K562 (cell line): ENCODE data around the gene C6orf47. TPM values are rescaled to one million over a fixed set of nuclear protein-coding genes. Genes with fewer than 3 reads are reported as not detected.

Source experiments
- ASH1L ChIP-seq: fragments of 450-650 bp; IDR thresholded peaks from 2 replicates; pipeline ENCODE4 v1.6.1; 2018; ENCODE audit warnings: borderline replicate concordance, mild to moderate bottlenecking, low read depth; ENCODE audit not compliant: partially characterized antibody
- CCAR2 ChIP-seq: fragments of 200-400 bp; formaldehyde crosslinking; IDR thresholded peaks from 2 replicates; pipeline ENCODE4 v1.6.1; 2017; ENCODE audit warnings: mild to moderate bottlenecking, low read depth, low read length
- KDM2B ChIP-seq: fragments of 250-450 bp; sonication (Bioruptor Pico); IDR thresholded peaks from 2 replicates; pipeline ENCODE4 v1.8.0; 2021; ENCODE audit warnings: mild to moderate bottlenecking, moderate library complexity
- PTTG1 ChIP-seq: fragments of 450-650 bp; IDR thresholded peaks from 2 replicates; pipeline ENCODE4 v1.6.1; 2016; ENCODE audit warnings: low read depth, mild to moderate bottlenecking, missing genetic modification characterization, missing compliant biosample characterization
- RFX5 ChIP-seq: IDR thresholded peaks from 2 replicates; pipeline ENCODE4 v1.6.1; 2011; ENCODE audit warnings: low read depth, mild to moderate bottlenecking, improper control_type of control experiment, low read length
- SNIP1 ChIP-seq: fragments of 450-650 bp; IDR thresholded peaks from 2 replicates; pipeline ENCODE4 v1.7.1; 2017; ENCODE audit warnings: low read depth, mild to moderate bottlenecking
- XRCC4 ChIP-seq: IDR thresholded peaks from one replicate; pipeline ENCODE4 v1.6.1; 2011; ENCODE audit not compliant: insufficient read depth, insufficient read length; ENCODE audit errors: extremely low read depth
- ZC3H4 ChIP-seq: sonication (generic); formaldehyde crosslinking; IDR thresholded peaks from 2 replicates; pipeline ENCODE4 v1.9.0; 2021; ENCODE audit warnings: missing genetic modification reagents, borderline replicate concordance
- ZFX ChIP-seq: sonication (generic); formaldehyde crosslinking; IDR thresholded peaks from 2 replicates; pipeline ENCODE4 v1.8.0; 2022; ENCODE audit warnings: mild to moderate bottlenecking, missing genetic modification reagents, moderate library complexity
- ZNF217 ChIP-seq: sonication (generic); formaldehyde crosslinking; IDR thresholded peaks from 2 replicates; pipeline ENCODE4 v1.8.0; 2022; ENCODE audit warnings: mild to moderate bottlenecking, missing genetic modification reagents
- ZNF232 ChIP-seq: sonication (generic); formaldehyde crosslinking; IDR thresholded peaks from 2 replicates; pipeline ENCODE4 v1.8.0; 2022; ENCODE audit warnings: mild to moderate bottlenecking, missing genetic modification reagents
- polyA plus RNA-seq, 8 experiments: library from polyadenylated mRNA; depleted of rRNA in 4 of 8; stranded (reverse) in 5 of 8; unstranded in 3 of 8; fragments of >200 nt; fragmentation: Nextera tagmentation in 2 of 8; fragmentation: Illumina TruSeq in 1 of 8; extraction: Ambion mirVana in 2 of 8; extraction: Trizol in 1 of 8; gene quantifications; 2 replicates each; pipeline versions ENCODE4 v1.2.1 to v1.2.3, GENCODE V29; 2011 to 2014; ENCODE audit warnings: inconsistent platforms in 1 of 8, missing spikeins in 1 of 8
- total RNA-seq, 7 experiments: library from RNA; depleted of rRNA in 6 of 7; stranded (reverse); fragments of >200 nt in 6 of 7; fragmentation: Illumina TruSeq in 2 of 7; extraction: Trizol in 2 of 7; gene quantifications; 2 replicates each; pipeline versions ENCODE4 v1.2.1 to v1.2.3, GENCODE V29; 2011 to 2021; ENCODE audit warnings: low replicate concordance in 1 of 7
- TF ChIP-seq, protein P1 (sequence below): fragments of 250-450 bp; sonication (Bioruptor Pico); IDR thresholded peaks from 2 replicates; pipeline ENCODE4 v1.9.0; 2021; ENCODE audit warnings: mild to moderate bottlenecking, inconsistent platforms
- TF ChIP-seq, protein P2 (sequence below): fragments of 450-650 bp; formaldehyde crosslinking; IDR thresholded peaks from 2 replicates; pipeline ENCODE4 v1.4.0; 2020; ENCODE audit warnings: mild to moderate bottlenecking, moderate library complexity

C6orf47 gene
- total and polyA plus RNA-seq, 9 of the 15 experiments (the other 6 are each of a cell fraction or from before 2014, with no cell fraction given), result 0.14 to 43.8 (median 27.0) TPM

DNA sequence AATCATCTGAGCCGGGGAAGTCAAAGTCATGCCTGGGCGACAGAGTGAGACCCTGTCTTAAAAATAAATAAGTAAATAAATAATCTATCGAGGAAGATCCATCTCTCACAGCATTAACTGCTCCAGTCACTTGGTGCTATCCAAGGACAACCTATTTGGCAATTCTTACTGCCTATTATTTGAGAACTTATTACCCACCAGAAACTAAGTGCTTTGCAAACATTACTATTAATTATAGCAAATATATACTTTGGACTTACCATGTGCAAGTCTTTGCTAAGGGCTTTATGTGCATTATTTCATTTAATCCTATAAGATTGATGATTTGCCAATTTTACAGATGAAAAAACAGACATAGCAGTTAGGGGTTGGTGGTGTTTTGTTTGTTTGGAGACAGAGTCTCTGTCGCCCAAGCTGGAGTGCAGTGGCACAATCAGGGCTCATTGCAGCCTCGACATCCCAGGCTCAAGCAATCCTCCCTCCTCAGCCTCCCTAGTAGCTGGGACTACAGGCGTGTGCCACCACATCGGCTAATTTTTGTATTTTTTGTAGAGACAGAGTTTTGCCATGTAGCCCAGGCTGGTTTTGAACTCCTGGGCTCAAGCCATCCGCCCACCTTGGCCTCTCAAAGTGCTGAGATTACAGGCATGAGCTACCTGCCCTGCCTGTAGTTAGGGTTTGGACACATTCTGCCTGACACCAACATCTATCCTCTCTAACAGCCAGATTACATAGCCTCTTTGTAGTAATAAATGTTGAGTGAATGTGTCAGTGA lies 5.8 kb downstream of the C6orf47 start (continued):
- TF ChIP-seq ZC3H4 (no peak), PTTG1 (tag) (no peak), XRCC4 (no peak), ZNF232 (no peak), CCAR2 (no peak), KDM2B (CRISPR knock-in tag) (no peak), SNIP1 (no peak), ZFX (CRISPR knock-in tag) (no peak), RFX5 (no peak), ZNF217 (CRISPR knock-in tag) (no peak), ASH1L (no peak)
- TF ChIP-seq, protein P1, sequence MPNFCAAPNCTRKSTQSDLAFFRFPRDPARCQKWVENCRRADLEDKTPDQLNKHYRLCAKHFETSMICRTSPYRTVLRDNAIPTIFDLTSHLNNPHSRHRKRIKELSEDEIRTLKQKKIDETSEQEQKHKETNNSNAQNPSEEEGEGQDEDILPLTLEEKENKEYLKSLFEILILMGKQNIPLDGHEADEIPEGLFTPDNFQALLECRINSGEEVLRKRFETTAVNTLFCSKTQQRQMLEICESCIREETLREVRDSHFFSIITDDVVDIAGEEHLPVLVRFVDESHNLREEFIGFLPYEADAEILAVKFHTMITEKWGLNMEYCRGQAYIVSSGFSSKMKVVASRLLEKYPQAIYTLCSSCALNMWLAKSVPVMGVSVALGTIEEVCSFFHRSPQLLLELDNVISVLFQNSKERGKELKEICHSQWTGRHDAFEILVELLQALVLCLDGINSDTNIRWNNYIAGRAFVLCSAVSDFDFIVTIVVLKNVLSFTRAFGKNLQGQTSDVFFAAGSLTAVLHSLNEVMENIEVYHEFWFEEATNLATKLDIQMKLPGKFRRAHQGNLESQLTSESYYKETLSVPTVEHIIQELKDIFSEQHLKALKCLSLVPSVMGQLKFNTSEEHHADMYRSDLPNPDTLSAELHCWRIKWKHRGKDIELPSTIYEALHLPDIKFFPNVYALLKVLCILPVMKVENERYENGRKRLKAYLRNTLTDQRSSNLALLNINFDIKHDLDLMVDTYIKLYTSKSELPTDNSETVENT (CRISPR knock-in tag), result no peak
- TF ChIP-seq, protein P2, sequence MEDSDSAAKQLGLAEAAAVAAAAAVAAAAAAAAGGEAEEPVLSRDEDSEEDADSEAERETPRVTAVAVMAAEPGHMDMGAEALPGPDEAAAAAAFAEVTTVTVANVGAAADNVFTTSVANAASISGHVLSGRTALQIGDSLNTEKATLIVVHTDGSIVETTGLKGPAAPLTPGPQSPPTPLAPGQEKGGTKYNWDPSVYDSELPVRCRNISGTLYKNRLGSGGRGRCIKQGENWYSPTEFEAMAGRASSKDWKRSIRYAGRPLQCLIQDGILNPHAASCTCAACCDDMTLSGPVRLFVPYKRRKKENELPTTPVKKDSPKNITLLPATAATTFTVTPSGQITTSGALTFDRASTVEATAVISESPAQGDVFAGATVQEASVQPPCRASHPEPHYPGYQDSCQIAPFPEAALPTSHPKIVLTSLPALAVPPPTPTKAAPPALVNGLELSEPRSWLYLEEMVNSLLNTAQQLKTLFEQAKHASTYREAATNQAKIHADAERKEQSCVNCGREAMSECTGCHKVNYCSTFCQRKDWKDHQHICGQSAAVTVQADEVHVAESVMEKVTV (CRISPR knock-in tag), result 0 out of 2 replicates have a peak, but pooled peaks have one; percentile 22
